Endothelial cell of umbilical vein (primary cell): ENCODE results near the gene EFCAB10. TPM values are rescaled to one million over a fixed set of nuclear protein-coding genes. Genes with fewer than 3 reads are reported as not detected.

Experiments
- BruUV-seq: library from RNA; stranded (reverse); fragments of 400-500 nt; replicated peaks from 2 replicates; lab custom pipeline; 2021; lab: Mats Ljungman, UMichigan
- CTCF ChIA-PET: fragments of 300-600, 350-600 bp; sonication (Branson Sonifier 250); formaldehyde crosslinking; loops from one replicate; lab custom pipeline; 2021; ENCODE audit warnings: antibody characterized with exemption, inconsistent platforms; lab: Charles Lee
- POLR2A ChIA-PET: fragments of 300-600, 350-600 bp; sonication (Branson Sonifier 250); formaldehyde crosslinking; loops from one replicate; lab custom pipeline; 2021; ENCODE audit warnings: antibody characterized with exemption, inconsistent platforms; lab: Charles Lee
- DNase-seq: peaks from one replicate; pipeline ENCODE4 v3.0.0-alpha.2; 2011; ENCODE audit warnings: low read depth, low spot score
- FAIRE-seq: peaks from 2 replicates; lab custom pipeline; 2011; peaks lifted over from hg19 to GRCh38; lab: Jason Lieb, UNC
- H2AFZ ChIP-seq: 2 replicates; pipeline ENCODE4 v1.6.0; 2012; ENCODE audit warnings: low read depth, low read length, control low read depth, inconsistent platforms
- H3K27ac ChIP-seq: 2 replicates; pipeline ENCODE4 v1.5.1; 2011; ENCODE audit warnings: low read depth, mild to moderate bottlenecking, control low read depth, low read length, moderate library complexity; ENCODE audit not compliant: insufficient read depth
- H3K27me3 ChIP-seq, 2 experiments: 2 replicates each; pipeline versions ENCODE4 v1.6.0 to v1.6.1; 2011; ENCODE audit warnings: low read length in 2 of 2, mixed read lengths in 1 of 2; ENCODE audit not compliant: control insufficient read depth in 2 of 2, insufficient read depth in 2 of 2
- H3K36me3 ChIP-seq, 2 experiments: 2 replicates in 1 of 2; 3 replicates in 1 of 2; pipeline ENCODE4 v1.5.1; 2011; ENCODE audit warnings: low read length in 2 of 2, mild to moderate bottlenecking in 1 of 2, moderate library complexity in 1 of 2; ENCODE audit not compliant: control insufficient read depth in 2 of 2, insufficient read depth in 2 of 2; ENCODE audit errors: extremely low read depth in 1 of 2
- H3K4me1 ChIP-seq: 3 replicates; pipeline ENCODE4 v1.5.1; 2011; ENCODE audit warnings: mild to moderate bottlenecking, low read length; ENCODE audit not compliant: control insufficient read depth, insufficient read depth; ENCODE audit errors: extremely low read depth
- H3K4me2 ChIP-seq: 2 replicates; pipeline ENCODE4 v1.6.1; 2011; ENCODE audit warnings: low read length, control low read depth, mixed read lengths; ENCODE audit not compliant: insufficient read depth
- H3K4me3 ChIP-seq, 3 experiments: fragments of 200-600 bp in 1 of 3; sonication (generic), shearing (Covaris generic) in 1 of 3; replicated peaks in 1 of 3; 2 replicates each; pipeline ENCODE4 v1.5.1; 2011 to 2016; ENCODE audit warnings: control low read depth in 3 of 3, low read length in 3 of 3, mild to moderate bottlenecking in 2 of 3, inconsistent platforms in 1 of 3, low read depth in 1 of 3, moderate library complexity in 1 of 3; ENCODE audit not compliant: insufficient read depth in 1 of 3
- H3K79me2 ChIP-seq: 2 replicates; pipeline ENCODE4 v1.6.0; 2012; ENCODE audit warnings: low read length, inconsistent platforms; ENCODE audit not compliant: control insufficient read depth, insufficient read depth
- H3K9ac ChIP-seq: replicated peaks from 2 replicates; pipeline ENCODE3; 2011; ENCODE audit warnings: low read length, control low read depth; ENCODE audit not compliant: insufficient read depth; ENCODE audit errors: extremely low read depth
- H3K9me1 ChIP-seq: replicated peaks from 3 replicates; pipeline ENCODE4 v1.6.0; 2011; ENCODE audit warnings: mild to moderate bottlenecking, low read length; ENCODE audit not compliant: control insufficient read depth, insufficient read depth; ENCODE audit errors: extremely low read depth
- H3K9me3 ChIP-seq: replicated peaks from 2 replicates; pipeline ENCODE4 v1.5.1; 2012; ENCODE audit warnings: low read length, inconsistent platforms; ENCODE audit not compliant: control insufficient read depth, insufficient read depth
- H4K20me1 ChIP-seq: replicated peaks from 2 replicates; pipeline ENCODE3; 2011; ENCODE audit warnings: mild to moderate bottlenecking, low read length; ENCODE audit not compliant: control insufficient read depth, insufficient read depth; ENCODE audit errors: extremely low read depth
- CTCF ChIP-seq, 2 donors: IDR thresholded peaks; 1 replicate in 1 of 2; 2 replicates in 1 of 2; pipeline ENCODE4 v1.5.1; 2011; ENCODE audit warnings: low read length in 2 of 2, mild to moderate bottlenecking in 2 of 2, moderate library complexity in 2 of 2, control low read depth in 1 of 2, inconsistent platforms in 1 of 2, low read depth in 1 of 2; ENCODE audit not compliant: insufficient read depth in 1 of 2; ENCODE audit errors: extremely low read depth in 1 of 2
- EZH2 ChIP-seq: IDR thresholded peaks from 2 replicates; pipeline ENCODE4 v1.6.1; 2012; ENCODE audit warnings: borderline replicate concordance, low read depth, mild to moderate bottlenecking, moderate library complexity, low read length, inconsistent platforms; ENCODE audit not compliant: severe bottlenecking
- FOS ChIP-seq: IDR thresholded peaks from 2 replicates; pipeline ENCODE4 v1.6.1; 2011; ENCODE audit warnings: mild to moderate bottlenecking, low read length, moderate library complexity, borderline replicate concordance; ENCODE audit not compliant: insufficient read depth
- GATA2 ChIP-seq: IDR thresholded peaks from 2 replicates; pipeline ENCODE4 v1.7.0; 2011; ENCODE audit warnings: low read depth, mild to moderate bottlenecking, moderate library complexity, mixed read lengths, low read length; ENCODE audit not compliant: insufficient read length, insufficient read depth
- JUN ChIP-seq: IDR thresholded peaks from 2 replicates; pipeline ENCODE4 v1.6.1; 2011; ENCODE audit warnings: borderline replicate concordance, low read depth; ENCODE audit not compliant: insufficient read length, insufficient read depth
- MAX ChIP-seq: IDR thresholded peaks from 2 replicates; pipeline ENCODE4 v1.6.1; 2011; ENCODE audit not compliant: insufficient read depth, insufficient read length
- MYC ChIP-seq: IDR thresholded peaks from one replicate; pipeline ENCODE4 v1.6.1; 2011; ENCODE audit warnings: mild to moderate bottlenecking, low read depth, low read length
- POLR2A ChIP-seq: IDR thresholded peaks from 2 replicates; pipeline ENCODE4 v1.6.1; 2012; ENCODE audit warnings: low read depth, mild to moderate bottlenecking, control low read depth, low read length
- POLR2AphosphoS5 ChIP-seq: IDR thresholded peaks from 2 replicates; pipeline ENCODE4 v1.6.1; 2012; ENCODE audit warnings: low read depth, mild to moderate bottlenecking, control low read depth, low read length, moderate library complexity; ENCODE audit not compliant: insufficient read depth
- dilution Hi-C: fragments of 300-500 bp; cut with MboI; formaldehyde crosslinking; loops from one replicate; pipeline ENCODE4 v1.15.0; 2019; ENCODE audit warnings: low sequenced_read_pairs; ENCODE audit not compliant: extremely low pct_ligation_motif_present
- intact Hi-C: fragments of 100-400 bp; cut with micrococcal nuclease; formaldehyde crosslinking; loops from one replicate; pipeline ENCODE4 v1.10.0; 2022
- polyA plus RNA-seq, 4 experiments: library from polyadenylated mRNA; depleted of rRNA in 3 of 4; stranded (reverse) in 3 of 4; unstranded in 1 of 4; fragments of >200 nt; gene quantifications; 2 replicates each; pipeline versions ENCODE4 v1.2.1 to v1.2.3, GENCODE V29; 2011 to 2012; ENCODE audit warnings: missing spikeins in 1 of 4
- total RNA-seq: library from RNA; stranded (reverse); gene quantifications from 2 replicates; pipeline ENCODE4 v1.2.3, GENCODE V29; 2021

Gene EFCAB10
- total and polyA plus RNA-seq, 2 donors (not counting 3 experiments of a cell fraction or from before 2014, with no cell fraction given) = not detected

GRCh38 chr7:105622106-105622731 is 40.9 kb upstream of the EFCAB10 start:
- ChIA-PET CTCF (interaction anchor here (0.9 kb wide), 2 partner anchors 15 to 24 kb away, joined by 3 read pairs; no protein-coding TSS in a partner anchor), POLR2A (no interaction called here)
- intact Hi-C loops = no loop called here
- Histone ChIP-seq H3K79me2 (no peaks in the 10 kb centered on the region), H3K4me1 (no peaks in the 10 kb centered on the region), H3K27ac (no peak overlapping the region), H3K9me3 (no peaks in the 10 kb centered on the region), H4K20me1 (no peaks in the 10 kb centered on the region), H3K27me3 (no peaks in the 10 kb centered on the region), H2AFZ (no peak overlapping the region), H3K4me2 (no peak overlapping the region), H3K36me3 (peaks cover 0 to 10% of the 10 kb centered on the region in 2 experiments), H3K9me1 (no peaks in the 10 kb centered on the region), H3K4me3 (no peak overlapping the region), H3K9ac (no peak overlapping the region)
- BruUV-seq = no TSS peak
- TF ChIP-seq CTCF (IDR thresholded peaks at IDR 0.05; ENCODE audit: extremely low read depth in 1 of 2, insufficient read depth in 1 of 2, low read depth in 1 of 2, low read length in 2 of 2) (no peak), MAX (no peak), FOS (no peak), MYC (no peak), GATA2 (no peak), POLR2A (no peak), JUN (no peak), EZH2 (no peak), POLR2AphosphoS5 (no peak)
- DNase-seq (no peak), FAIRE-seq (no peak)
- dilution Hi-C loops = no loop called here
